Mucosa of gallbladder (tissue), 1 donor: ENCODE measurements around the gene ZNF550. TPM values are rescaled to one million over a fixed set of nuclear protein-coding genes. Genes with fewer than 3 reads are reported as not detected.
A peak's percentile ranks its signal among the peaks of the same experiment; 100 is the strongest.
"Not testable (repeated sequence)": the region's sequence is repeated elsewhere in the genome, so short reads cannot be mapped to it uniquely, and the experiment has no call there.

Source experiments
- DNase-seq: peaks from one replicate; pipeline ENCODE4 v3.0.0-alpha.2; 2020; ENCODE audit warnings: low spot score
- total RNA-seq: library from RNA; stranded (reverse); gene quantifications from one replicate; pipeline ENCODE4 v1.2.1, GENCODE V29; 2021
- donor health status: DM: no; HTN: no; CAD: no.

ZNF550 gene
- total RNA-seq, 1 donor from 2014 or later, result 15.1 TPM

DNA sequence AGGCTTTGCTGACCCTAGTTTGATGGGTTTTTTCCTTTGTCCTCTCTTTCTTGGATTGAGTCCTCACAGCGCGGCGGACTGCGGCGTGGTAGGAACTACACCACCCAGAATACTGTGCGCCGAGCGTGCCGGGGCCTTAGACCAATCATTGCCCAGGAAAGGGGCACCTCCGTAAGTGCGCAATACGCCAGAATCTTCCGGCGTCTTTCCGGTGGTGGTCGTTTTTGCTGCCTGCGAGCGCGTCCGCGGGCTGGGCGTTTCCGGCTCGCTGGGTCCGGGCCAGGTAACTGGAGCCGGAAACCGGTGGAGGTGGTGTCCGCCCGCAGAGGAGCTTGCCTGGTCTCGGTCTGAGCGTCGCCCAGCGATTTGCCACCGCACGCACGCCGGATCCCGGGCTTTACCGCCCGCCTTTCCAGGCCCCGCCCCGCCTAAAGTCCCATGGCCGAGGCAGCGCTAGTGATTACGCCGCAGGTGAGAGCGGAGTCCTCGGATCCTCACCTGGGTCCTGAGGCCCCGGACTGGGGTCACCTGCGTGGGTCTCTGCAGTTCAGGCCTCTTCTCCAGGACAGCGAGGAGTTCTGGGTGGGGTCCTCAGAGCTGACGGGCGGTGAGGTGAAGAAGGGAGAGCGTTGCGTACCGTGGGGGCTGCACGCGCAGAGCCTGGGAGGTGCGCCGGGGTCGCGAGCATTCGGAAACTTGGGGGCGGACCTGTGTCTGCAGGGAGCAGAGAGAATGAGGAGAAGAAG is 32.4 kb downstream of the ZNF550 start, which contains the start of gene ZNF549:
Gene ZNF549, plus strand, starts transcription at position 221 of the 746 bp plus-strand sequence. Its CDS starts 218 bp downstream, at position 439.
- peak; percentile 91 for DNase-seq

DNA sequence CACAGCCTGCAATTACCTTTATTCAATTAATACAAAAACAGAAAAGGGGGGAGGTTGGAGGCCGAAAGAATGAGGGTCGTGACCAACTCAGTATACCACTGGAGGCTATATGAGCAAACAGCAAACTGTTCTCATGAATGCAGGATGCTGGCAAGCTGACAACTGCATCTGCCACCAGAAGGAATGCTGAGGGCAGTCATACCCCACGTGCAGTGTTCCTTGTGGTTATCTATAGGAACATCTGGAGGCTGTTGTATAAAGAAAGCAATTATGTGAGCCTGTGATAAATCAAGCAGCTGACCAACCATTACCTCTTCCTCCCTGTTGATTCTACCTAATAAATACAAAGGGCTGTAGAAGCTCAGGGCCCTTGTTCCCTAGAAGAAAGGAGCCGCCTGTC is 41.6 kb downstream of the ZNF550 start:
- DNase-seq, result not testable (repeated sequence)

DNA sequence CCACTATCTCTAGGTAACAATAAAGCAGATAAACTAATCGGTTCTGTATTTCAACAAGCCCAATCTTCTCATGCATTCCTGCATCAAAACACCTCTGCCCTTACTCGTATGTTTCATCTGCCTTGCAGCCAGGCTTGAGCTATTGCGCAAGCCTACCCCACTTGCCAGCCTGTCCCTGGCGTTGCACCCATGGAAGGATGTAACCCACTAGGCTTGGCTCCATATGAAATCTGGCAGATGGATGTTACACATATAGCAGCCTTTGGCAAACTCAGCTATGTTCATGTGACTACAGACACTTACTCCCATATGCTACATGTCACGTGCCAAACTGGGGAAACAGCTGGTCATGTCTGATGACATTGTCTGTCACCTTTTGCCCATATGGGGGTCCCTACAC is 44.4 kb downstream of the ZNF550 start:
- DNase-seq, result no peak

DNA sequence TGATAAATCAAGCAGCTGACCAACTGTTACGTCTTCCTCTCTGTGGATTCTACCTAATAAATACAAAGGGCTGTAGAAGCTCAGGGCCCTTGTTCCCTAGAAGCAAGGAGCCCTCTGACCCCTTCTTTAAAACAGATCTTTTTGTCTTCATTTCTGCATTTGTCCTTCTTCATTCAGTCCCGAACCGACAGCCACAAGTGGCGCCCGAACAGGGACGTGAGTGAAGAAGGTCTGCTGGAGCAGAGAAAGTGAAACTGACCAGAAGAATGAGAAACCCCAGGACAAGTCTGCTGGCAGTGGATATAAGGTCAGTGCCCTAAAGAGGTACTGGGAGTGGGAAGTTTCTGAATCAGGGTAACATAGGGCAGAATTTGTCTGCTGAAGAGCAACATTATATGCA is 46.8 kb downstream of the ZNF550 start:
- no peak for DNase-seq

DNA sequence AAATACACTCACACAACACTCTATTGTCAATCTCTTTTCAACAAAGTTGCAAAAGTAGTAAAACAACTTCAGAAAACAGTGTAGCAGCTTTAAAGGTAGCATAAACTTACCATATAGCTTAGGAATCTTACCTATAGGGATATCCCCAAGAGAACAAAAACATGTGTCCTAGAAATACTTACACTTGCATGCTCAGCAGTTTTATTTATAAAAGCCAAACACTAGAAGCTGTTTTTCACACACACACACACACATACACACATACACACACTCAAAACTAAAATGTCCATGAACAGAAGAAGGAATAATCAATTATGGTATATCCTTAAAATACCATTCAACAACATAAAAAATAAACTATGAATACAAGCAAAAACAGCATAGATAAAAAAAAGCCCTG is 48.2 kb downstream of the ZNF550 start:
- no peak for DNase-seq

DNA sequence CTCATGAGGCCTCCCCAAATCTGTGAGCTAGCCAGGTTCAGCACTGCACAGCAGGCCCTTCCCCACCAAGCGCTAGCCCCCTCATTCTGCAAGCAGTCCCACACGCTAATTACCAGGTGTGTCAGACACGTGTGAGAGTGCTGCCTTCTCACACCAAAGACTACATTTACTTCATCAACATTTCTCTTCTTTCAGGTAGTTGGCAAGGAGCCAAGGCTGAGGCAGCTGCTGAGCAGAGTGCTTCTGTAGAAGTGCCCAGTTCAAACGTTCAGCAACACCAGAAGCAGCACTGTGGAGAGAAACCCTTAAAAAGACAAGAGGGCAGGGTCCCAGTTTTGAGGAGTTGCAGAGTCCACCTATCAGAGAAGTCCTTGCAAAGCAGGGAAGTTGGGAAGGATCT is 53.5 kb downstream of the ZNF550 start:
- DNase-seq, result no peak

DNA sequence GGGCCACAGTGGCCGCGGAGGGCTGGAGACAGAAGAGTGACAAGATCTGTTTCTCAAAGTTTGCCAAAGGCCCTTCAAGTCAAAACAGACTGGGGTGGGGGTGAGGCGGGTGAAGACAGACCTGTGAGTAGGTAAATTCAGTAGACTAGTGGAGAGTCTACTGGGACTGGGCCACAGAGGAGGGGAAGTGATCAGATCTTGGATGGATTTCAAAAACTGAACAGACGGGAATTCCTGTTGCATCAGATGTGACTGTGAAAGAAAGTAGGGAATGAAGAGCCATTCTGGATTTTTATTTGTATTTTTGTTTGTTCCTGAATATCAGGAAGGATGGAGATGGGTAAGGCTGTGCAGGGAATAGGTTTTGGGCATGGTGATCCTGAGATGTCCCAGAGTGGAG is 59.3 kb downstream of the ZNF550 start:
- not testable (repeated sequence) for DNase-seq

DNA sequence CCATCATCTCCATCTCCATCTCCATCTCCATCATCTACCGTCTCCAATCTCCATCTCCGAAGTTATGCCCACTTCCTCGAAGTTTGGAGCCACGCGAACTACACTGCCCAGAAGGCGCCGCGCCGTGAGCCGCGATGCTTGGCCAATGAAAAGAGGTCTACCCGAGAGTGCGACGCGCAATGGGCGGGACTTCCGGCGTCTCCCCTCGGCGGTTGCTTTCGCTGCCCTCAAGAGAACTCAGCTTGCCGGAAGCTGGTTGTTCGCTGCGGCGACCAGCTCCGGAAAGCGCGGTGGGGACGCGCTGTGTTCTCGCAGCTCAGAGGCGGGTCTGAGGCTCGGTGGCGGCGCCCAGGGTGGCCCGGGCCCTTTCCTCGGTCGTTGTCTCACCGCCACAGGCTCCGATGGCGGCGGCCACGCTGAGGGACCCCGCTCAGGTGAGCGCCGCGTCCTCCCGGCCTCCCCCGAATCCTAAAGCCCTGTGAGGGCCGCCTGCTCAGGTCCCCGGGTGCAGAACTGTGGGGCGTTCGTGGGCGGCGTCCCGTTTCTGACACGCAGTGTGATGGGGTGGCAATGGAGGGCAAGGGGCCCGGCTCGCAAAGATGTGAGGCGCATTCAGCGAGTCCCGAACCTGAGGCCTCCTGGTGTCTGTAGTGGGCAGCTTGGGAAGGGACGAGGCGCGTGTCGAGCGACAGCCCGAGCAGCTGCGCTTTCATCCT is 59.8 kb downstream of the ZNF550 start, which contains the start of gene ZNF773:
Gene ZNF773, plus strand, starts transcription at position 259 of the 716 bp plus-strand sequence. Its CDS starts 143 bp downstream, at position 402.
- DNase-seq, result peak; percentile 97

DNA sequence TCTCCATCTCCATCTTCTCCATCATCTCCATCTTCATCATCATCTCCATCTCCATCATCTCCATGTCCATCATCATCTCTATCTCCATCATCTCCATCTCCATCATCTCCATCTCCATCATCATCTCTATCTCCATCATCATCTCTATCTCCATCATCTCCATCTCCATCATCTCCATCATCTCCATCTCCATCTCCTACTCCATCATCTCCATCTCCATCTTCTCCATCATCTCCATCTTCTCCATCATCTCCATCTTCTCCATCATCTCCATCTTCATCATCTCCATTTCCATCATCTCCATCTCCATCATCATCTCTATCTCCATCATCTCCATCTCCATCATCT is 60.4 kb downstream of the ZNF550 start:
- DNase-seq, result not testable (repeated sequence)

DNA sequence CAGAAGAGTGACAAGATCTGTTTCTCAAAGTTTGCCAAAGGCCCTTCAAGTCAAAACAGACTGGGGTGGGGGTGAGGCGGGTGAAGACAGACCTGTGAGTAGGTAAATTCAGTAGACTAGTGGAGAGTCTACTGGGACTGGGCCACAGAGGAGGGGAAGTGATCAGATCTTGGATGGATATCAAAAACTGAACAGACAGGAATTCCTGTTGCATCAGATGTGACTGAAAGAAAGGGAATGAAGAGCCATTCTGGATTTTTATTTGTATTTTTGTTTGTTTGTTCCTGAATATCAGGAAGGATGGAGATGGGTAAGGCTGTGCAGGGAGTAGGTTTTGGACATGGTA is 71.4 kb downstream of the ZNF550 start:
- DNase-seq, result not testable (repeated sequence)

DNA sequence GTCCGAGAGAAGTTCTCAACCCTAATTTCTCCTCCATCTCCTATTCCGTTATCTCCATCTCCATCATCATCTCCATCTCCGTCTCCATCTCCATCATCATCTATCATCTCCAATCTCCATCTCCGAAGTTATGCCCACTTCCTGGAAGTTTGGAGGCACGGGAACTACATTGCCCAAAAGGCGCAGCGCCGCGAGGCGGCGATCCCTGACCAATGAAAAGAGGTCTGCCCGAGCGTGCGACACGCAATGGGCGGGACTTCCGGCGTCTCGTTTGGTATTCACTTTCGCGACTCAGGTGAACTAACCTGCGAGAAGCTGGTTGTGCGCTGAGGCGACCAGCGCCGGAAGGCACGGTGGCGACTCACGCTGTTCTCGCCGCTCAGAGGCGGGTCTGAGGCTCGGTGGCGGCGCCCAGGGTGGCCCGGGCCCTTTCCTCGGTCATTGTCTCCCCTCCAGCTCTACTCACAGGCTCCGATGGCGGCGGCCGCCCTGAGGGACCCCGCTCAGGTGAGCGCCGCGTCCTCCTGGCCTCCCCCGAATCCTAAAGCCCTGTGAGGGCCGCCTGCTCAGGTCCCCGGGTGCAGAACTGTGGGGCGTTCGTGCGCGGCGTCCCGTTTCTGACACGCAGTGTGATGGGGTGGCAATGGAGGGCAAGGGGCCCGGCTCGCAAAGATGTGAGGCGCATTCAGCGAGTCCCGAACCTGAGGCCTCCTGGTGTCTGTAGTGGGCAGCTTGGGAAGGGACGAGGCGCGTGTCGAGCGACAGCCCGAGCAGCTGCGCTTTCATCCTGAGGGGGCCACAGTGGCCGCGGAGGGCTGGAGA is 72.0 kb downstream of the ZNF550 start, which contains the start of gene ZNF419:
Gene ZNF419, plus strand, starts transcription at position 274 of the 822 bp plus-strand sequence. Its CDS starts 201 bp downstream, at position 475.
- DNase-seq, result peak; percentile 94

Other genes starting within 250 kb of the ZNF550 start
- 10.6 TPM for gene ZNF543, start 239.4 kb downstream of the ZNF550 start, total RNA-seq
- gene ZNF304, start 208.6 kb downstream of the ZNF550 start, total RNA-seq, result 11.6 TPM
- gene TRAPPC2B, start 196.3 kb downstream of the ZNF550 start, total RNA-seq, result 10.6 TPM
- 5.6 TPM for gene ZNF547, start 196.3 kb downstream of the ZNF550 start, total RNA-seq
- gene ZNF548, start 170.0 kb downstream of the ZNF550 start, total RNA-seq, result 23.5 TPM
- gene ZNF17, start 148.7 kb downstream of the ZNF550 start, total RNA-seq, result 14.4 TPM
- 9.8 TPM for gene ZNF749, start 124.5 kb downstream of the ZNF550 start, total RNA-seq
- gene VN1R1, start 102.7 kb downstream of the ZNF550 start, total RNA-seq, result 0.95 TPM
- gene ZNF772, start 82.3 kb downstream of the ZNF550 start, total RNA-seq, result 18.9 TPM
- gene ZNF419, start 72.1 kb downstream of the ZNF550 start, total RNA-seq, result 9.6 TPM
- 9.9 TPM for gene ZNF773, start 59.9 kb downstream of the ZNF550 start, total RNA-seq
- 8.0 TPM for gene ZNF549, start 32.5 kb downstream of the ZNF550 start, total RNA-seq
- gene ZNF416, start 19.0 kb upstream of the ZNF550 start, total RNA-seq, result 7.1 TPM
- gene ZIK1, start 24.3 kb upstream of the ZNF550 start, total RNA-seq, result 7.6 TPM
- 5.1 TPM for gene ZNF530, start 40.0 kb upstream of the ZNF550 start, total RNA-seq
- 19.0 TPM for gene ZNF134, start 54.4 kb upstream of the ZNF550 start, total RNA-seq
- 19.6 TPM for gene ZNF211, start 73.3 kb upstream of the ZNF550 start, total RNA-seq
- gene ZSCAN4, start 109.1 kb upstream of the ZNF550 start, total RNA-seq, result not detected
- 5.3 TPM for gene ZNF551, start 122.1 kb upstream of the ZNF550 start, total RNA-seq
- 11.7 TPM for gene ZNF154, start 149.3 kb upstream of the ZNF550 start, total RNA-seq
- gene ZNF671, start 167.8 kb upstream of the ZNF550 start, total RNA-seq, result 14.9 TPM
- 21.6 TPM for gene ZNF776, start 187.0 kb upstream of the ZNF550 start, total RNA-seq
- gene ZNF586, start 209.8 kb upstream of the ZNF550 start, total RNA-seq, result 20.2 TPM